ENCODE results near the gene IL1R2.

DNA sequence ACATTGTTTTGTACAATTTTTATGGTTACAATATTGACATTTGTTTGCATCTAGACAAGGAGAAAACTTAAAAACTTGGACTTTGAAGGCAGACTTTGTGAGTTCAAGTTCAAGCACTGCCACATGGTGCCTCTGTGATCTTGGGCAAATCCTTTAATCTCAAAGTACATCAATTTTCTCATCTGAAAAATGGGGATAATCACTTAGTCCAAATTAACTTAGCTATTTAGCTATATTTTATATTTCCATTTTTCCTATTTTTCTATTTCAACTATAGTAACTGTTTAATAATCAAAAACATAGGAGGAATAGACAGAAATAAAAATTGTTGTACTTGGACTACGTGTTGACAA lies 38.7 kb downstream of the IL1R2 start:
- TF ChIP-seq, protein P1, sequence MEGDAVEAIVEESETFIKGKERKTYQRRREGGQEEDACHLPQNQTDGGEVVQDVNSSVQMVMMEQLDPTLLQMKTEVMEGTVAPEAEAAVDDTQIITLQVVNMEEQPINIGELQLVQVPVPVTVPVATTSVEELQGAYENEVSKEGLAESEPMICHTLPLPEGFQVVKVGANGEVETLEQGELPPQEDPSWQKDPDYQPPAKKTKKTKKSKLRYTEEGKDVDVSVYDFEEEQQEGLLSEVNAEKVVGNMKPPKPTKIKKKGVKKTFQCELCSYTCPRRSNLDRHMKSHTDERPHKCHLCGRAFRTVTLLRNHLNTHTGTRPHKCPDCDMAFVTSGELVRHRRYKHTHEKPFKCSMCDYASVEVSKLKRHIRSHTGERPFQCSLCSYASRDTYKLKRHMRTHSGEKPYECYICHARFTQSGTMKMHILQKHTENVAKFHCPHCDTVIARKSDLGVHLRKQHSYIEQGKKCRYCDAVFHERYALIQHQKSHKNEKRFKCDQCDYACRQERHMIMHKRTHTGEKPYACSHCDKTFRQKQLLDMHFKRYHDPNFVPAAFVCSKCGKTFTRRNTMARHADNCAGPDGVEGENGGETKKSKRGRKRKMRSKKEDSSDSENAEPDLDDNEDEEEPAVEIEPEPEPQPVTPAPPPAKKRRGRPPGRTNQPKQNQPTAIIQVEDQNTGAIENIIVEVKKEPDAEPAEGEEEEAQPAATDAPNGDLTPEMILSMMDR (IDR thresholded peaks at IDR 0.05), result no peak
- no peak for TF ChIP-seq POLR2A (IDR thresholded peaks at IDR 0.05)
